ENCODE results near the gene A1CF. TPM values are rescaled to one million over a fixed set of nuclear protein-coding genes. Genes with fewer than 3 reads are reported as not detected.
"Not testable (repeated sequence)": the region's sequence is repeated elsewhere in the genome, so short reads cannot be mapped to it uniquely, and the experiment has no call there.

Gene A1CF
- total and polyA plus RNA-seq, 4 experiments from 2014 or later = not detected

- CTCF ChIA-PET (ENCODE audit: partially characterized antibody); H3K36me3 Mint-ChIP-seq; intact Hi-C loops (cut with micrococcal nuclease); H3K27ac Mint-ChIP-seq; H3K27me3 Mint-ChIP-seq; H3K27me3 ChIP-seq (ENCODE audit: insufficient read depth, low read length); H3K4me3 ChIP-seq (ENCODE audit: low read length in 2 of 2); POLR2A ChIA-PET (ENCODE audit: partially characterized antibody); H3K4me1 ChIP-seq (ENCODE audit: insufficient read depth, low read length); DNase-seq; H3K27ac ChIP-seq (ENCODE audit: low read depth, low read length); H3K9me3 ChIP-seq (ENCODE audit: control insufficient read depth in 1 of 2, low read length in 2 of 2); H3K36me3 ChIP-seq (ENCODE audit: insufficient read depth, low read length): not testable (repeated sequence)
- H3K9me3 Mint-ChIP-seq = peaks cover 0 to 15% (median 11%) of the 10 kb centered on the region in 8 donors
- peaks cover 5 to 18% (median 7%) of the 10 kb centered on the region in 4 donors for H3K4me1 Mint-ChIP-seq
- peak overlapping the region in 1 of 8 donors; percentile 36 for H3K4me3 Mint-ChIP-seq
Observed at GRCh38 chr10:50787962-50788361, 97.5 kb downstream of the A1CF start.

DNA sequence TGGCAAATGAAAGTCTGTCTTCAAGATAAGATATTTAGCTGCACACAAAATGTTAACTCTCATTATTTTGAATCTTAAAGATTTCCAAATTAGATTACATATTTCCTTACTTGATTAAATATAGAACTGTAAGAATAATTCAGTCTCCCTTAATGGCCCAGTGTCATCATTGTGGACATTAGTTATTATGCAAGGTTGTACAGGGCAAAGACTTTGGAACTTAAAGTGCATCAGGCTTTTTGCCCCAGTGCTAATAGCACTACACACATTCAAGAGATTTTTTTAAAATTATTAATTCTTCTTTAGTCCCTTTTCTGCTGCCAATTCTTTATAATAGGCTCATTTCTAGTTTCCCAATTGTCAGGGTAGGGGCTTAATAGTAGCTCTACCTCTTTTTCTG lies 103.4 kb downstream of the A1CF start:
- intact Hi-C loops (cut with micrococcal nuclease) = not testable (repeated sequence)
- H3K9me3 Mint-ChIP-seq = peaks cover 0 to 12% (median 5%) of the 10 kb centered on the region in 8 donors

GRCh38 chr10:50780036-50780435 lies 105.4 kb downstream of the A1CF start:
- H3K27me3 ChIP-seq (ENCODE audit: insufficient read depth, low read length); H3K27me3 Mint-ChIP-seq; H3K9me3 ChIP-seq (ENCODE audit: control insufficient read depth in 1 of 2, low read length in 2 of 2); H3K4me3 ChIP-seq (ENCODE audit: low read length in 2 of 2); H3K4me3 Mint-ChIP-seq; H3K27ac ChIP-seq (ENCODE audit: low read depth, low read length); H3K4me1 ChIP-seq (ENCODE audit: insufficient read depth, low read length); H3K36me3 ChIP-seq (ENCODE audit: insufficient read depth, low read length); DNase-seq; H3K27ac Mint-ChIP-seq; intact Hi-C loops (cut with micrococcal nuclease); H3K36me3 Mint-ChIP-seq; CTCF ChIA-PET (ENCODE audit: partially characterized antibody); H3K4me1 Mint-ChIP-seq; POLR2A ChIA-PET (ENCODE audit: partially characterized antibody); H3K9me3 Mint-ChIP-seq: not testable (repeated sequence)

More for the DNA sequence above, 103.4 kb downstream of the A1CF start:
- H3K36me3 ChIP-seq (ENCODE audit: insufficient read depth, low read length); DNase-seq; H3K27ac ChIP-seq (ENCODE audit: low read depth, low read length); H3K27me3 Mint-ChIP-seq; H3K27me3 ChIP-seq (ENCODE audit: insufficient read depth, low read length); H3K4me3 ChIP-seq (ENCODE audit: low read length in 2 of 2); POLR2A ChIA-PET (ENCODE audit: partially characterized antibody); H3K27ac Mint-ChIP-seq; H3K4me3 Mint-ChIP-seq; H3K4me1 Mint-ChIP-seq; H3K4me1 ChIP-seq (ENCODE audit: insufficient read depth, low read length); CTCF ChIA-PET (ENCODE audit: partially characterized antibody); H3K9me3 ChIP-seq (ENCODE audit: control insufficient read depth in 1 of 2, low read length in 2 of 2); H3K36me3 Mint-ChIP-seq: not testable (repeated sequence)

- H3K27me3 Mint-ChIP-seq; H3K27ac Mint-ChIP-seq; H3K36me3 Mint-ChIP-seq; H3K9me3 ChIP-seq (ENCODE audit: control insufficient read depth in 1 of 2, low read length in 2 of 2); H3K27ac ChIP-seq (ENCODE audit: low read depth, low read length); H3K4me1 Mint-ChIP-seq; H3K9me3 Mint-ChIP-seq; DNase-seq; CTCF ChIA-PET (ENCODE audit: partially characterized antibody); H3K4me1 ChIP-seq (ENCODE audit: insufficient read depth, low read length); H3K4me3 Mint-ChIP-seq; H3K27me3 ChIP-seq (ENCODE audit: insufficient read depth, low read length); POLR2A ChIA-PET (ENCODE audit: partially characterized antibody); H3K36me3 ChIP-seq (ENCODE audit: insufficient read depth, low read length); H3K4me3 ChIP-seq (ENCODE audit: low read length in 2 of 2); intact Hi-C loops (cut with micrococcal nuclease): not testable (repeated sequence)
Observed at GRCh38 chr10:50774868-50775267, 110.6 kb downstream of the A1CF start.

- H3K9me3 Mint-ChIP-seq; CTCF ChIA-PET (ENCODE audit: partially characterized antibody): not testable (repeated sequence)
Observed at GRCh38 chr10:50772042-50772441, 113.4 kb downstream of the A1CF start.

DNA sequence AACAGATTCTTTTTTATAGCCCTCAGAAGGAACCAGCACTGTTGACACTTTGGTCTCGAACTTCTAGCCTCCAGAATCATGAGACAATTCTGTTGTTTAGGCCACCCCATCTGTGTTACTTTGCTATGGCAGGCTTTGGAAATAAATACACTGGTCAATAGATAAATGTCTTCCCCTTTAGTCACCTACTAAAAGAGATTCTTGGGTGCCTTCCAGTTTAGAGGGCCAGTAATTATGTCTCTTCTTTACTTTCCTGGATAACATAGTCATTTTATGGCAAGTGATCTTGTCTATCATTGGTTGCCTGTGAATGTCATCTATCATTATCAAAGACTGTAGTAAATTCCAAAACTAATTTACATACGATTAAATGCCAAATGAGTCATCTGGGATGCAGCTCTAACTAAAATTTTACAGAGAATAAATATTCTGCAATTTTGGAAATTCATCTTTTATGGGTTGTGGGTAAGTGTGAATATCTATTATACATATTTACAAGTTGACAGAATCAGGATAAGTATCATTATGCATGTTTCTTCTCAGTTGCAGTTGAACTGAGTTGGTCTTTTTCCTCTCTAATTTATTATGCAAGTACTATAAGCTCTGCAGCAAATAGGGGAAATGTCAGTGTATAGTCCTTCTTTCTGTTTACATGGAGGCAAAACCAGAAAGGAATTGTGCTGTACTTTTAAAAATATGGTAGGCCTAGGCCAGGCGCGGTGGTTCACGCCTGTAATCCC lies 118.5 kb downstream of the A1CF start:
- DNase-seq; H3K4me1 Mint-ChIP-seq; H3K36me3 ChIP-seq (ENCODE audit: insufficient read depth, low read length); H3K9me3 ChIP-seq (ENCODE audit: control insufficient read depth in 1 of 2, low read length in 2 of 2); H3K27me3 ChIP-seq (ENCODE audit: insufficient read depth, low read length); H3K36me3 Mint-ChIP-seq; CTCF ChIA-PET (ENCODE audit: partially characterized antibody); H3K27ac ChIP-seq (ENCODE audit: low read depth, low read length); H3K4me1 ChIP-seq (ENCODE audit: insufficient read depth, low read length); intact Hi-C loops (cut with micrococcal nuclease); H3K27ac Mint-ChIP-seq; H3K27me3 Mint-ChIP-seq; H3K4me3 Mint-ChIP-seq; POLR2A ChIA-PET (ENCODE audit: partially characterized antibody); H3K4me3 ChIP-seq (ENCODE audit: low read length in 2 of 2): not testable (repeated sequence)
- H3K9me3 Mint-ChIP-seq = peaks cover 0 to 12% (median 8%) of the 10 kb centered on the region in 8 donors

More at GRCh38 chr10:50772042-50772441, 113.4 kb downstream of the A1CF start:
- H3K27ac ChIP-seq (ENCODE audit: low read depth, low read length); POLR2A ChIA-PET (ENCODE audit: partially characterized antibody); H3K4me3 ChIP-seq (ENCODE audit: low read length in 2 of 2); H3K27me3 Mint-ChIP-seq; DNase-seq; H3K4me3 Mint-ChIP-seq; H3K27me3 ChIP-seq (ENCODE audit: insufficient read depth, low read length); H3K36me3 ChIP-seq (ENCODE audit: insufficient read depth, low read length); H3K4me1 Mint-ChIP-seq; H3K4me1 ChIP-seq (ENCODE audit: insufficient read depth, low read length); H3K36me3 Mint-ChIP-seq; intact Hi-C loops (cut with micrococcal nuclease); H3K27ac Mint-ChIP-seq; H3K9me3 ChIP-seq (ENCODE audit: control insufficient read depth in 1 of 2, low read length in 2 of 2): not testable (repeated sequence)

Other genes with a start within 250 kb of the A1CF start
- 1 to 10 TPM; 2.8 to 2.9 TPM for gene ASAH2B, start 145.7 kb downstream of the A1CF start, total RNA-seq
- gene ASAH2B, start 145.7 kb downstream of the A1CF start, polyA plus RNA-seq = 1 to 10 TPM; 1.9 to 3.1 TPM
- gene PRKG1, start 188.9 kb upstream of the A1CF start, total RNA-seq = under 1 TPM; 0.06 to 0.20 TPM
- not detected for gene PRKG1, start 188.9 kb upstream of the A1CF start, polyA plus RNA-seq

Measured in CD4-positive, alpha-beta memory T cell (primary cell).